Measurements from ENCODE around the gene IGF2BP2.
"Not testable (repeated sequence)": the region's sequence is repeated elsewhere in the genome, so short reads cannot be mapped to it uniquely, and the experiment has no call there.

Gene IGF2BP2

GRCh38 chr3:185856652-185857051 lies 31.8 kb upstream of the IGF2BP2 start:
- Histone ChIP-seq H3K36me3 (replicated peaks) (no peaks in the 10 kb centered on the region), H3K4me3 (ENCODE audit: low read depth, low read length) (no peak overlapping the region), H3K27me3 (replicated peaks) (no peaks in the 10 kb centered on the region), H3K27ac (no peak overlapping the region)
- TF ChIP-seq CTCF (IDR thresholded peaks at IDR 0.05; ENCODE audit: low read depth, low read length, missing control alignments): no peak
- in situ Hi-C loops (cut with HindIII; ENCODE audit: low pct_ligation_motif_present, low sequenced_read_pairs): no loop called here
- no peak for DNase-seq

GRCh38 chr3:185853771-185854170 lies 28.9 kb upstream of the IGF2BP2 start:
- in situ Hi-C loops (cut with HindIII; ENCODE audit: low pct_ligation_motif_present, low sequenced_read_pairs); H3K27me3 ChIP-seq (replicated peaks); H3K4me3 ChIP-seq (ENCODE audit: low read depth, low read length); H3K27ac ChIP-seq; H3K36me3 ChIP-seq (replicated peaks): not testable (repeated sequence)
- peak; percentile 44 for DNase-seq

GRCh38 chr3:185852635-185853034 lies 27.8 kb upstream of the IGF2BP2 start:
- H3K4me3 ChIP-seq (ENCODE audit: low read depth, low read length): no peak overlapping the region
- DNase-seq: no peak
- H3K36me3 ChIP-seq (replicated peaks): no peaks in the 10 kb centered on the region
- in situ Hi-C loops (cut with HindIII; ENCODE audit: low pct_ligation_motif_present, low sequenced_read_pairs): no loop called here
- no peak overlapping the region for H3K27ac ChIP-seq
- TF ChIP-seq CTCF (IDR thresholded peaks at IDR 0.05; ENCODE audit: low read depth, low read length, missing control alignments): no peak
- no peaks in the 10 kb centered on the region for H3K27me3 ChIP-seq (replicated peaks)

GRCh38 chr3:185851959-185852358 lies 27.1 kb upstream of the IGF2BP2 start:
- no peak for DNase-seq
- Histone ChIP-seq H3K36me3 (replicated peaks) (no peaks in the 10 kb centered on the region), H3K27ac (no peak overlapping the region), H3K4me3 (ENCODE audit: low read depth, low read length) (no peak overlapping the region), H3K27me3 (replicated peaks) (no peaks in the 10 kb centered on the region)
- in situ Hi-C loops (cut with HindIII; ENCODE audit: low pct_ligation_motif_present, low sequenced_read_pairs): no loop called here
- no peak for TF ChIP-seq CTCF (IDR thresholded peaks at IDR 0.05; ENCODE audit: low read depth, low read length, missing control alignments)

- no peak overlapping the region for H3K4me3 ChIP-seq (ENCODE audit: low read depth, low read length)
- DNase-seq: no peak
- no peak for TF ChIP-seq CTCF (IDR thresholded peaks at IDR 0.05; ENCODE audit: low read depth, low read length, missing control alignments)
- in situ Hi-C loops (cut with HindIII; ENCODE audit: low pct_ligation_motif_present, low sequenced_read_pairs): no loop called here
- no peak overlapping the region for H3K27ac ChIP-seq
- H3K36me3 ChIP-seq (replicated peaks): no peaks in the 10 kb centered on the region
- H3K27me3 ChIP-seq (replicated peaks): no peaks in the 10 kb centered on the region
Observed at GRCh38 chr3:185851046-185851445, 26.2 kb upstream of the IGF2BP2 start.

- TF ChIP-seq CTCF (IDR thresholded peaks at IDR 0.05; ENCODE audit: low read depth, low read length, missing control alignments): no peak
- H3K27ac ChIP-seq: no peak overlapping the region
- in situ Hi-C loops (cut with HindIII; ENCODE audit: low pct_ligation_motif_present, low sequenced_read_pairs): no loop called here
- no peaks in the 10 kb centered on the region for H3K27me3 ChIP-seq (replicated peaks)
- no peak for DNase-seq
- H3K4me3 ChIP-seq (ENCODE audit: low read depth, low read length): no peak overlapping the region
- no peaks in the 10 kb centered on the region for H3K36me3 ChIP-seq (replicated peaks)
Observed at GRCh38 chr3:185847506-185847905, 22.7 kb upstream of the IGF2BP2 start.

Measured in brain microvascular endothelial cell (primary cell).